Psoas muscle (tissue), 8 donors: ENCODE data around the gene ARHGAP23. TPM values are rescaled to one million over a fixed set of nuclear protein-coding genes. Genes with fewer than 3 reads are reported as not detected.

Experiments used
- ATAC-seq, 4 donors: fragments of 200-7000 bp; cut with Tn5 transposase; one replicate each; pipeline ENCODE4 v1.9.1; 2020; ENCODE audit warnings: moderate library complexity in 3 of 4, mild to moderate bottlenecking in 2 of 4
- DNase-seq, 2 donors: peaks; one replicate each; pipeline ENCODE4 v3.0.0-alpha.2; 2020
- H3K27ac ChIP-seq: fragments of 200-600 bp; one replicate; pipeline ENCODE4 v1.8.0; 2022
- H3K27me3 ChIP-seq, 3 donors: fragments of 200-600 bp in 1 of 3; one replicate each; pipeline versions ENCODE4 v1.6.1 to v1.8.0; 2013 to 2022; ENCODE audit warnings: low read length in 2 of 3, mild to moderate bottlenecking in 2 of 3, moderate library complexity in 1 of 3; ENCODE audit not compliant: insufficient read depth in 3 of 3
- H3K36me3 ChIP-seq, 2 donors: fragments of 200-600 bp in 1 of 2; one replicate each; pipeline versions ENCODE4 v1.6.1 to v1.8.0; 2013 to 2022; ENCODE audit warnings: low read depth in 1 of 2, mild to moderate bottlenecking in 1 of 2, moderate library complexity in 1 of 2; ENCODE audit not compliant: insufficient read depth in 1 of 2
- H3K4me1 ChIP-seq: fragments of 200-600 bp; one replicate; pipeline ENCODE4 v1.8.0; 2022
- H3K4me3 ChIP-seq: fragments of 200-600 bp; one replicate; pipeline ENCODE4 v1.8.0; 2022; ENCODE audit warnings: mild to moderate bottlenecking
- H3K9me3 ChIP-seq: fragments of 200-600 bp; one replicate; pipeline ENCODE4 v1.8.0; 2022
- CTCF ChIP-seq: fragments of 200-600 bp; IDR thresholded peaks from one replicate; pipeline ENCODE4 v1.8.0; 2022; ENCODE audit warnings: antibody characterized with exemption
- WGBS, 3 donors: extraction: QIAGEN DNeasy Blood & Tissue Kit; methylation state at CpG; one replicate each; pipeline versions ENCODE4 v1.1.6 to v1.1.7; 2013; 5-methylcytosine and 5-hydroxymethylcytosine counted together
- intact Hi-C, 2 donors: fragments of 100-400 bp; cut with DNase I; formaldehyde crosslinking; loops; one replicate each; pipeline versions ENCODE4 v1.11.0 to v1.14.2; 2022
- polyA plus RNA-seq, 3 donors: library from polyadenylated mRNA; stranded (reverse); fragments of 200-250 nt; gene quantifications; one replicate each; pipeline ENCODE4 v1.2.3, GENCODE V29; 2013
- total RNA-seq, 4 donors: library from RNA; stranded (reverse); fragmentation: NEBNext Ultra II Directional in 2 of 4; extraction: Animal tissue kit (Norgen Biotek cat#: 25700) in 2 of 4; gene quantifications; one replicate each; pipeline versions ENCODE4 v1.2.1 to v1.2.4, GENCODE V29; 2021 to 2023
- donor health status: healthy with polysubstance abuse.
- donor health status: DM: no; HTN: no; CAD: no; lungs with moderate emphysema.
- donor health status: Bipolar disorder and iron deficiency.
- donor health status: healthy.
- donor health status: DM: yes; HTN: yes; CAD: no.
- donor health status: DM: no; HTN: no; CAD: no.
- donor health status: DM: no; HTN: no; CAD: no.
- donor health status: DM: yes; HTN: yes; CAD: no.

The ARHGAP23 gene
- total and polyA plus RNA-seq, 7 donors, result 7.6 to 35.8 (median 23.6) TPM

- Histone ChIP-seq H3K36me3 (no peaks in the 10 kb centered on the region), H3K27me3 (no peaks in the 10 kb centered on the region), H3K4me3 (no peak overlapping the region), H3K27ac (peak overlapping the region; percentile 30), H3K4me1 (peaks cover 44% of the 10 kb centered on the region), H3K9me3 (no peaks in the 10 kb centered on the region)
- TF ChIP-seq CTCF, result no peak
- intact Hi-C loops, result no loop called here
- 84 to 92% (median 90%) methylated on average over 5 of the region's 5 CpGs for WGBS, 3 donors
- ATAC-seq (no peak), DNase-seq (no peak)
Observed at GRCh38 chr17:38439436-38439835, 11.2 kb downstream of the ARHGAP23 start.

DNA sequence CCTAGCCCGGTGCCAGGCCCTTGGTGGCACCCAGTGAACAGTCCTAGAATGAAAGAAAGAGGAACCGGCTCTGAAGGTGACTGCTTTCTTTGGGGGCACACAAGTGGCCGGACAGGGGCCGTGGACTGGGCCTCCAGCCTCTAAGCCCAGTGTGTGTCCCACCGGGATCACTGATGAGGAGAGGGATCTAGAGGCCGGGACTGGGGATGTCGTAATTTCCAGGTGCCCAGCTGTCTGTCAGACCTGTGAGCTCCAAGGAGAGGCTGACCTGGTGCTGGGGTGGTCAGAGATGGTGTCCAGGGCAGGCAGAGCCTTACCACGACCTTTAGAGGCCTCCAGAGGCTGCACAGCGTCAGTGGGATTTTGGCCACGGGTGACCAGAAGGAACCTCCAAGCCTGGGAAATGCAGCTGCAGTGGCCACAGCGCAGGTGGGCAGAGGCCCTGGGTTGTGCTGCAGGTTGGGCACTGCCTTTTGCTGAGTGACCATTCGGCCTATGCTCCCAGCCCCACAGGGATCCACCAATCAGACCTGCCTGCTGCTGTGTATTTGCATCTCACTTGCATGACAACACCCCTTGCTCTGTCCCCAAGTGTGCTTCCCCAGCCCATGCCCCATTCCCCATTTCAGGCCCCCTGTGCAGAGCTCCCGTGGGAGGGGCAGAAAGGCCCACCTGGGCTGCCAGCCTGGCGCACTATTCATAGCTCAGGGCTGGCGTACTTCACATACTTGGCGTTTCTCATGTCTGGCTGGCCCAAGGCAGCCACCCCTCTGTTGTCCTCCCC lies 12.5 kb downstream of the ARHGAP23 start:
- 47 to 51% (median 50%) methylated on average over 16 of the region's 16 CpGs for WGBS, 3 donors
- DNase-seq, result no peak
- Histone ChIP-seq H3K9me3 (no peaks in the 10 kb centered on the region), H3K4me1 (peaks cover 47% of the 10 kb centered on the region), H3K36me3 (no peaks in the 10 kb centered on the region), H3K27ac (peak overlapping the region; percentile 11), H3K27me3 (no peaks in the 10 kb centered on the region), H3K4me3 (no peak overlapping the region)
- ATAC-seq, result peak; percentile 45 to 57 (median 53)
- intact Hi-C loops, result no loop called here
- TF ChIP-seq CTCF, result no peak

DNA sequence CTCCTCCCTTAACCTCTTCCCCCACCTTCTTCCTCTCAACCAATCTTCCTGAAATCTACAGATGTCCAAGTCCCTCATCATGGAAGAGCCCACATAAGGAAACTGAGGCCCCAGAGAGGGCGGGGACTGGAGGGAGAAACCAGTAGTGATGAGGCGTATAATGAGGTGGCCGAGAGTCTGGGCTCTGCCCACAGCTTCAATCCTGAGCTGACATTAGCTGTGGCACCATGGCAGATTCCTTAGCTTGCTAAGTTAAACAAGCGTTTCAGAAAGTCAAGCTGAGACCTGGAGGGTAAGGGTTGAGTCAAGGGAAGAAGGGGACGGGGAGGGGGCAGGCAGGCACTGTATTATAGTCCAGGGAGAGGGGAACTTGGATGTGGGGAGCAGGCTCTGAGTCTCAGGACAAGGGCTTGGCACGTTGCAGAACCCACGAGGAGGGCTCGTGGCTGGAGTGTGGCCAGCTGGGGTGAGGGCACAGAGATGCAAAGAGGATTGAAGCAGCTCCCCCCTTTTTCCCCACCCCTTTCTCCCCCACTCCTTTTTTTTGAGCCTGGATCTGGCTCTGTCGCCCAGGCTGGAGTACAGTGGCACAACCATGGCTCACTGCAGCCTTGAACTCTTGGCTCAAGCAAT lies 13.3 kb downstream of the ARHGAP23 start:
- Histone ChIP-seq H3K4me1 (peaks cover 47% of the 10 kb centered on the region), H3K36me3 (no peaks in the 10 kb centered on the region), H3K27me3 (no peaks in the 10 kb centered on the region), H3K27ac (peak overlapping the region; percentile 11), H3K9me3 (no peaks in the 10 kb centered on the region), H3K4me3 (no peak overlapping the region)
- ATAC-seq (peak in 3 of 4 donors; percentile 4 to 38 (median 19)), DNase-seq (no peak)
- TF ChIP-seq CTCF, result no peak
- WGBS, 3 donors, result 39 to 54% (median 51%) methylated on average over 9 of the region's 9 CpGs
- intact Hi-C loops, result no loop called here

DNA sequence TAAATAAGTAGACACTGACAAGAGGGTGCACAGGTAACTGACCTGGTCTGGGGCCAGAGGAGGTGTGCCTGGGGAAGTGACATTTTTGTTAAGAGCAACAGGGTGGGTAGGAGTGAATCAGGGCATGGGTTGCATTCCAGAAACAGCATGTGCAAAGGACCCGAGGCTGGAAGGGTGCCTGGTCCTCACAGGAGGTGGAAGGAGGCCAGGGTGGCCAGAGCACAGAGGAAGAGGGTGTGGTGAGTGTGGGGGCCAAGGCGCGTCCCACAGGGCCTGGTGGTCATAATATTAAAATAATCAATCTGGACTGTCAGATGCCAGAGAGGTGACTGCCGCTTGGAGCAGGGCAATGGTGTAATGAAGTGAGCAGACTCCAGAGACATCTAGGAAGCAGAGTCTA lies 14.3 kb downstream of the ARHGAP23 start:
- intact Hi-C loops, result no loop called here
- H3K27ac ChIP-seq, result peak overlapping the region; percentile 2
- no peaks in the 10 kb centered on the region for H3K9me3 ChIP-seq
- DNase-seq, result peak; percentile 49 to 77
- WGBS, 3 donors, result 28 to 48% (median 37%) methylated on average over 4 of the region's 4 CpGs
- peaks cover 41% of the 10 kb centered on the region for H3K4me1 ChIP-seq
- H3K27me3 ChIP-seq, result no peaks in the 10 kb centered on the region
- no peak for TF ChIP-seq CTCF
- H3K4me3 ChIP-seq, result no peak overlapping the region
- H3K36me3 ChIP-seq, result no peaks in the 10 kb centered on the region
- ATAC-seq, result peak; percentile 44 to 82 (median 68)
